Neural cell (in vitro differentiated cells): ENCODE data around the gene MAGI1. TPM values are rescaled to one million over a fixed set of nuclear protein-coding genes. Genes with fewer than 3 reads are reported as not detected.

Source experiments
- H2AFZ ChIP-seq: fragments of 200-600, 300-800 bp; sonication (generic), shearing (Covaris generic); 2 replicates; pipeline ENCODE4 v1.6.0; 2014; ENCODE audit warnings: low read depth, mild to moderate bottlenecking, antibody characterized with exemption, low read length, moderate library complexity
- H3F3A ChIP-seq: fragments of 200-600 bp; shearing (Covaris generic); 2 replicates; pipeline ENCODE4 v1.6.1; 2016; ENCODE audit warnings: mild to moderate bottlenecking, moderate library complexity, mixed read lengths, antibody characterized with exemption, low read length; ENCODE audit not compliant: insufficient read depth, poor library complexity, severe bottlenecking
- H3K27ac ChIP-seq: fragments of 200-600, 300-800 bp; sonication (generic), shearing (Covaris generic); 2 replicates; pipeline ENCODE4 v1.5.1; 2014; ENCODE audit warnings: mild to moderate bottlenecking, low read length, moderate library complexity
- H3K27me3 ChIP-seq: fragments of 300-800, 200-600 bp; sonication (generic), shearing (Covaris generic); 2 replicates; pipeline ENCODE4 v1.6.0; 2014; ENCODE audit warnings: mild to moderate bottlenecking, low read depth, low read length, moderate library complexity; ENCODE audit not compliant: insufficient read depth
- H3K36me3 ChIP-seq: fragments of 300-800, 200-600 bp; sonication (generic), shearing (Covaris generic); 2 replicates; pipeline ENCODE4 v1.5.1; 2014; ENCODE audit warnings: mild to moderate bottlenecking, antibody characterized with exemption, low read length, moderate library complexity; ENCODE audit not compliant: insufficient read depth
- H3K4me2 ChIP-seq: fragments of 300-800, 200-600 bp; sonication (generic), shearing (Covaris generic); 2 replicates; pipeline ENCODE4 v1.6.0; 2014; ENCODE audit warnings: mild to moderate bottlenecking, low read length
- H3K4me3 ChIP-seq: fragments of 300-800, 200-600 bp; sonication (generic), shearing (Covaris generic); 2 replicates; pipeline ENCODE4 v1.5.1; 2014; ENCODE audit warnings: mild to moderate bottlenecking, low read length, moderate library complexity
- H3K79me2 ChIP-seq: fragments of 200-600 bp; shearing (Covaris generic); replicated peaks from 2 replicates; pipeline ENCODE4 v1.6.0; 2014; ENCODE audit warnings: mild to moderate bottlenecking, low read length, moderate library complexity; ENCODE audit not compliant: insufficient read depth
- H3K9ac ChIP-seq: fragments of 300-800, 200-600 bp; sonication (generic), shearing (Covaris generic); 2 replicates; pipeline ENCODE4 v1.6.1; 2016; ENCODE audit warnings: mild to moderate bottlenecking, low read length, mixed read lengths
- H3K9me2 ChIP-seq: fragments of 200-600 bp; shearing (Covaris generic); 2 replicates; pipeline ENCODE4 v1.6.1; 2016; ENCODE audit warnings: mild to moderate bottlenecking, low read length, mixed read lengths; ENCODE audit not compliant: insufficient read depth
- H3K9me3 ChIP-seq: fragments of 200-600, 300-800 bp; sonication (generic), shearing (Covaris generic); 2 replicates; pipeline ENCODE4 v1.6.1; 2016; ENCODE audit warnings: mild to moderate bottlenecking, mixed run types, low read length, moderate library complexity, mixed read lengths
- H4K20me1 ChIP-seq: fragments of 200-600 bp; shearing (Covaris generic); 2 replicates; pipeline ENCODE4 v1.6.1; 2016; ENCODE audit warnings: mild to moderate bottlenecking, mixed run types; ENCODE audit not compliant: insufficient read depth
- CTCF ChIP-seq: fragments of 450-650 bp; IDR thresholded peaks from 2 replicates; pipeline ENCODE4 v1.5.1; 2014; ENCODE audit warnings: antibody characterized with exemption, mild to moderate bottlenecking, moderate library complexity; ENCODE audit not compliant: poor library complexity, severe bottlenecking
- EP300 ChIP-seq: fragments of 450-650 bp; conservative IDR thresholded peaks from 2 replicates; pipeline ENCODE4 v1.6.1; 2014; ENCODE audit warnings: antibody characterized with exemption, mild to moderate bottlenecking, moderate library complexity; ENCODE audit not compliant: poor library complexity, severe bottlenecking
- EZH2 ChIP-seq: fragments of 200-600, 300-800 bp; shearing (Covaris generic), sonication (generic); IDR thresholded peaks from 2 replicates; pipeline ENCODE4 v1.6.1; 2014; ENCODE audit warnings: antibody characterized with exemption, low read length, borderline replicate concordance, mild to moderate bottlenecking; ENCODE audit not compliant: insufficient read depth, poor library complexity, severe bottlenecking
- MXI1 ChIP-seq: fragments of 450-650 bp; conservative IDR thresholded peaks from 2 replicates; pipeline ENCODE4 v1.6.1; 2014; ENCODE audit warnings: antibody characterized with exemption, mild to moderate bottlenecking; ENCODE audit not compliant: poor library complexity, severe bottlenecking
- POLR2AphosphoS5 ChIP-seq: IDR thresholded peaks from 2 replicates; pipeline ENCODE4 v1.6.1; 2012
- RAD21 ChIP-seq: fragments of 450-650 bp; conservative IDR thresholded peaks from 2 replicates; pipeline ENCODE4 v1.6.1; 2014; ENCODE audit warnings: antibody characterized with exemption, mild to moderate bottlenecking, moderate library complexity
- SMC3 ChIP-seq: fragments of 450-650 bp; conservative IDR thresholded peaks from 2 replicates; pipeline ENCODE4 v1.6.1; 2014; ENCODE audit warnings: antibody characterized with exemption, mild to moderate bottlenecking, moderate library complexity; ENCODE audit not compliant: poor library complexity
- TAF1 ChIP-seq: IDR thresholded peaks from 2 replicates; pipeline ENCODE4 v1.6.1; 2012; ENCODE audit warnings: low read depth
- polyA minus RNA-seq: library from RNA; depleted of rRNA, polyadenylated mRNA; stranded (reverse); fragments of >200 nt; gene quantifications from 2 replicates; pipeline ENCODE4 v1.2.3, GENCODE V29; 2014
- polyA plus RNA-seq: library from polyadenylated mRNA; depleted of rRNA; stranded (reverse); fragments of >200 nt; gene quantifications from 2 replicates; pipeline ENCODE4 v1.2.3, GENCODE V29; 2014
- TF ChIP-seq, protein P1 (sequence below): IDR thresholded peaks from 2 replicates; pipeline ENCODE4 v1.6.1; 2012; ENCODE audit warnings: borderline replicate concordance

Gene MAGI1
- 44.7 and 47.5 TPM in 2 replicates for polyA plus RNA-seq
- polyA minus RNA-seq, result 149 and 183 TPM in 2 replicates

- Histone ChIP-seq H3K79me2 (peaks cover 8% of the 10 kb centered on the region), H3F3A (no peaks in the 10 kb centered on the region), H3K9ac (peak within 1 kb of the TSS; percentile 64), H3K27ac (peak within 1 kb of the TSS; percentile 47), H3K36me3 (no peaks in the 10 kb centered on the region), H3K9me3 (no peaks in the 10 kb centered on the region), H3K9me2 (no peaks in the 10 kb centered on the region), H3K27me3 (peaks cover 16% of the 10 kb centered on the region), H3K4me3 (peak within 1 kb of the TSS; percentile 92), H4K20me1 (no peaks in the 10 kb centered on the region), H2AFZ (peak within 1 kb of the TSS; percentile 79), H3K4me2 (peak within 1 kb of the TSS; percentile 64)
- TF ChIP-seq EP300, result no peak
- TF ChIP-seq, protein P1, sequence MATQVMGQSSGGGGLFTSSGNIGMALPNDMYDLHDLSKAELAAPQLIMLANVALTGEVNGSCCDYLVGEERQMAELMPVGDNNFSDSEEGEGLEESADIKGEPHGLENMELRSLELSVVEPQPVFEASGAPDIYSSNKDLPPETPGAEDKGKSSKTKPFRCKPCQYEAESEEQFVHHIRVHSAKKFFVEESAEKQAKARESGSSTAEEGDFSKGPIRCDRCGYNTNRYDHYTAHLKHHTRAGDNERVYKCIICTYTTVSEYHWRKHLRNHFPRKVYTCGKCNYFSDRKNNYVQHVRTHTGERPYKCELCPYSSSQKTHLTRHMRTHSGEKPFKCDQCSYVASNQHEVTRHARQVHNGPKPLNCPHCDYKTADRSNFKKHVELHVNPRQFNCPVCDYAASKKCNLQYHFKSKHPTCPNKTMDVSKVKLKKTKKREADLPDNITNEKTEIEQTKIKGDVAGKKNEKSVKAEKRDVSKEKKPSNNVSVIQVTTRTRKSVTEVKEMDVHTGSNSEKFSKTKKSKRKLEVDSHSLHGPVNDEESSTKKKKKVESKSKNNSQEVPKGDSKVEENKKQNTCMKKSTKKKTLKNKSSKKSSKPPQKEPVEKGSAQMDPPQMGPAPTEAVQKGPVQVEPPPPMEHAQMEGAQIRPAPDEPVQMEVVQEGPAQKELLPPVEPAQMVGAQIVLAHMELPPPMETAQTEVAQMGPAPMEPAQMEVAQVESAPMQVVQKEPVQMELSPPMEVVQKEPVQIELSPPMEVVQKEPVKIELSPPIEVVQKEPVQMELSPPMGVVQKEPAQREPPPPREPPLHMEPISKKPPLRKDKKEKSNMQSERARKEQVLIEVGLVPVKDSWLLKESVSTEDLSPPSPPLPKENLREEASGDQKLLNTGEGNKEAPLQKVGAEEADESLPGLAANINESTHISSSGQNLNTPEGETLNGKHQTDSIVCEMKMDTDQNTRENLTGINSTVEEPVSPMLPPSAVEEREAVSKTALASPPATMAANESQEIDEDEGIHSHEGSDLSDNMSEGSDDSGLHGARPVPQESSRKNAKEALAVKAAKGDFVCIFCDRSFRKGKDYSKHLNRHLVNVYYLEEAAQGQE, result peak; percentile 2
- TF ChIP-seq SMC3, result no peak
- peak; percentile 47 for TF ChIP-seq RAD21
- no peak for TF ChIP-seq EZH2
- peak; percentile 62 for TF ChIP-seq MXI1
- no peak for TF ChIP-seq TAF1
- TF ChIP-seq CTCF, result no peak
- no peak for TF ChIP-seq POLR2AphosphoS5
These were observed at the start of gene MAGI1 for GRCh38 chr3:66038726-66039589. MAGI1 (minus strand) TSS chr3:66038918; CDS start chr3:66038308, 610 bp downstream.

GRCh38 chr3:66083784-66084213 is 45.1 kb upstream of the MAGI1 start:
- no peaks in the 10 kb centered on the region for H3K79me2 ChIP-seq
- H3K9me2 ChIP-seq, result no peaks in the 10 kb centered on the region
- no peaks in the 10 kb centered on the region for H3K27me3 ChIP-seq
- H3F3A ChIP-seq, result no peaks in the 10 kb centered on the region
- no peak overlapping the region for H3K4me3 ChIP-seq
- no peak overlapping the region for H3K4me2 ChIP-seq
- TF ChIP-seq CTCF (no peak), EP300 (no peak), SMC3 (no peak), EZH2 (no peak)
- no peaks in the 10 kb centered on the region for H4K20me1 ChIP-seq
- H3K9me3 ChIP-seq, result no peaks in the 10 kb centered on the region
- H2AFZ ChIP-seq, result no peak overlapping the region
- no peak overlapping the region for H3K27ac ChIP-seq
- H3K36me3 ChIP-seq, result no peaks in the 10 kb centered on the region
- H3K9ac ChIP-seq, result no peak overlapping the region
